GM21381 (cell line): ENCODE measurements around the gene SLC16A3.
A peak's percentile ranks its signal among the peaks of the same experiment; 100 is the strongest.
"Not testable (repeated sequence)": the region's sequence is repeated elsewhere in the genome, so short reads cannot be mapped to it uniquely, and the experiment has no call there.

Experiments
- ATAC-seq: cut with Tn5 transposase; IDR thresholded peaks from one replicate; pipeline ENCODE4 v1.9.1; 2021; ENCODE audit warnings: mild to moderate bottlenecking, moderate library complexity; ENCODE audit not compliant: unreplicated experiment

Gene SLC16A3

GRCh38 chr17:82203920-82204319 lies 24.9 kb upstream of the SLC16A3 start:
- no peak for ATAC-seq

- no peak for ATAC-seq
Observed at GRCh38 chr17:82204831-82205719, 23.8 kb upstream of the SLC16A3 start.

GRCh38 chr17:82205720-82206508 lies 22.9 kb upstream of the SLC16A3 start:
- ATAC-seq: peak; percentile 70

- not testable (repeated sequence) for ATAC-seq
Observed at GRCh38 chr17:82210655-82211054, 18.2 kb upstream of the SLC16A3 start.

- peak; percentile 59 for ATAC-seq
Observed at GRCh38 chr17:82212331-82213250, 16.3 kb upstream of the SLC16A3 start, which contains the start of gene CCDC57. TSS of gene CCDC57 (minus strand) at chr17:82212842. CDS start at chr17:82201944, 10,898 bp downstream.

- ATAC-seq: peak; percentile 4
Observed at GRCh38 chr17:82213251-82214011, 15.4 kb upstream of the SLC16A3 start.

GRCh38 chr17:82214012-82214628 lies 14.7 kb upstream of the SLC16A3 start:
- ATAC-seq: no peak

- no peak for ATAC-seq
Observed at GRCh38 chr17:82215095-82215971, 13.5 kb upstream of the SLC16A3 start.

GRCh38 chr17:82215972-82216300 lies 12.9 kb upstream of the SLC16A3 start:
- no peak for ATAC-seq

- peak; percentile 41 for ATAC-seq
Observed at GRCh38 chr17:82216301-82217119, 12.3 kb upstream of the SLC16A3 start.

GRCh38 chr17:82217120-82217529 lies 11.7 kb upstream of the SLC16A3 start:
- no peak for ATAC-seq

GRCh38 chr17:82217530-82218204 lies 11.2 kb upstream of the SLC16A3 start:
- ATAC-seq: no peak

- ATAC-seq: no peak
Observed at GRCh38 chr17:82218349-82219075, 10.3 kb upstream of the SLC16A3 start.

GRCh38 chr17:82219083-82219482 lies 9.8 kb upstream of the SLC16A3 start:
- ATAC-seq: no peak

GRCh38 chr17:82219753-82220709 lies 8.8 kb upstream of the SLC16A3 start:
- no peak for ATAC-seq
